ENCODE measurements around the gene RPS15A.

DNA sequence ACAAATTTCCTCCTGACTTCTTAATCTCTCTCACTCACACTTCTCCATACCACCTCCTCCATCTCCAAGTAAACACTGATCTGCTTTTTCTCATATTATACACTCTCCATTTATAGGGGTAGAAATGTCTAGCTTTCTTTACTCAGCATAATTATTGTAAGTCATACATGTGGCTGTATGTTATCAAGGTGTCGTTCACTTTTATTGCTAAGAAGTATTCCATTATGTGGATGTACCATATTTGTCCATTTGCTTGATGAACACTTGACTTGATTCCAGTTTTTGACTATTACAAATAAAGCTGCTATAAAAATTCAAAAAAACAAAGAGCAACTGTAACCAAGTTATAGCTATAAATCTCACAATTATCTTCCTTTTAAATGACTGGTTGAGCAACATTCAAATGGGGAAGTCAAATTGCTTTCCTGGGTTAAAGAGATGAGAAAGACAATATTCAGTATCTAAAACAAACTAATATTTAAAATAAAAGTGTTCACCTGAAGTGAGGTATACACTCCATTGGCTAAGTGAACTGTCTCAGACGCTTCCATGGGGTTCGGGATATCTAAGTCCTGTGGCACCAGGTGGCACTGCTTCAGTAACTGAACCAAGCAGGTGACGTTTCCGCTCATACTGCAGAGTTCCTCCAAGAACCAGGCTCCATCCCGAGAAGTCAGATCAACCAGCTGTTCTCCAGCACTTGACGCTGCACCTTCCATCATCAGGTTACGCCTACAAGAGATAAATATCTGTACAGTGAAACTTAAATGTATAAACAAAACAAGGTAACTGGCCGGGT lies 43.8 kb upstream of the RPS15A start:
- TF ChIP-seq POLR2A (IDR thresholded peaks at IDR 0.05; ENCODE audit: low read length) = no peak
- TF ChIP-seq GATA1 (IDR thresholded peaks at IDR 0.05; ENCODE audit: low read depth, low read length) = no peak
